ENCODE data around the gene EMP3.

Gene EMP3

GRCh38 chr19:48318286-48318987 lies 6.9 kb upstream of the EMP3 start:
- no peak for DNase-seq (ENCODE audit: low read depth)

- peak; percentile 67 for DNase-seq (ENCODE audit: low read depth)
These were observed 5.5 kb upstream of the EMP3 start for GRCh38 chr19:48319647-48320541.

GRCh38 chr19:48321372-48321621 lies 4.1 kb upstream of the EMP3 start:
- peak; percentile 95 for DNase-seq (ENCODE audit: low read depth)

GRCh38 chr19:48321622-48322591 lies 3.4 kb upstream of the EMP3 start:
- DNase-seq (ENCODE audit: low read depth), result peak; percentile 99

- peak; percentile 66 for DNase-seq (ENCODE audit: low read depth)
These were observed 4.0 kb downstream of the EMP3 start for GRCh38 chr19:48329167-48329891.

- peak; percentile 61 for DNase-seq (ENCODE audit: low read depth)
These were observed 4.8 kb downstream of the EMP3 start for GRCh38 chr19:48330012-48330681.

GRCh38 chr19:48332351-48332661 lies 7.0 kb downstream of the EMP3 start:
- no peak for DNase-seq (ENCODE audit: low read depth)

- DNase-seq (ENCODE audit: low read depth), result peak; percentile 100
These were observed 7.5 kb downstream of the EMP3 start for GRCh38 chr19:48332662-48333466.

- peak; percentile 97 for DNase-seq (ENCODE audit: low read depth)
These were observed 8.4 kb downstream of the EMP3 start for GRCh38 chr19:48333467-48334384.

- no peak for DNase-seq (ENCODE audit: low read depth)
These were observed 13.0 kb downstream of the EMP3 start for GRCh38 chr19:48338253-48338755.

GRCh38 chr19:48338802-48339503 lies 13.6 kb downstream of the EMP3 start:
- no peak for DNase-seq (ENCODE audit: low read depth)

GRCh38 chr19:48340995-48341394 lies 15.6 kb downstream of the EMP3 start:
- DNase-seq (ENCODE audit: low read depth), result no peak

- DNase-seq (ENCODE audit: low read depth), result no peak
These were observed 16.4 kb downstream of the EMP3 start for GRCh38 chr19:48341515-48342413.

- no peak for DNase-seq (ENCODE audit: low read depth)
These were observed 17.0 kb downstream of the EMP3 start for GRCh38 chr19:48342414-48342738.

- peak; percentile 85 for DNase-seq (ENCODE audit: low read depth)
These were observed 17.6 kb downstream of the EMP3 start for GRCh38 chr19:48342841-48343540.

GRCh38 chr19:48344892-48345291 lies 19.5 kb downstream of the EMP3 start:
- DNase-seq (ENCODE audit: low read depth), result no peak

GRCh38 chr19:48346191-48346590 lies 20.8 kb downstream of the EMP3 start:
- peak; percentile 47 for DNase-seq (ENCODE audit: low read depth)
